ENCODE results near the gene UBASH3B. TPM values are rescaled to one million over a fixed set of nuclear protein-coding genes. Genes with fewer than 3 reads are reported as not detected.

The UBASH3B gene
- total RNA-seq, 1 donor from 2014 or later = 3.4 TPM

- DNase-seq (ENCODE audit: low read depth in 2 of 2) = no peak
Measured at GRCh38 chr11:122751292-122752070, 96.0 kb downstream of the UBASH3B start.

GRCh38 chr11:122754028-122754427, 98.5 kb downstream of the UBASH3B start:
- peak in 1 of 2 donors; percentile 54 for DNase-seq (ENCODE audit: low read depth in 2 of 2)

GRCh38 chr11:122754553-122755322, 99.2 kb downstream of the UBASH3B start:
- peak; percentile 40 to 46 for DNase-seq (ENCODE audit: low read depth in 2 of 2)

- no peak for DNase-seq (ENCODE audit: low read depth in 2 of 2)
Measured at GRCh38 chr11:122755409-122755808, 99.9 kb downstream of the UBASH3B start.

- DNase-seq (ENCODE audit: low read depth in 2 of 2) = no peak
Measured at GRCh38 chr11:122755941-122756340, 100.4 kb downstream of the UBASH3B start.

GRCh38 chr11:122756417-122756816, 100.9 kb downstream of the UBASH3B start:
- DNase-seq (ENCODE audit: low read depth in 2 of 2) = no peak

- DNase-seq (ENCODE audit: low read depth in 2 of 2) = no peak
Measured at GRCh38 chr11:122757201-122757600, 101.7 kb downstream of the UBASH3B start.

GRCh38 chr11:122758339-122758738, 102.8 kb downstream of the UBASH3B start:
- DNase-seq (ENCODE audit: low read depth in 2 of 2) = no peak

- DNase-seq (ENCODE audit: low read depth in 2 of 2) = peak; percentile 50 to 79
Measured at GRCh38 chr11:122758974-122759373, 103.5 kb downstream of the UBASH3B start.

- no peak for DNase-seq (ENCODE audit: low read depth in 2 of 2)
Measured at GRCh38 chr11:122763108-122763507, 107.6 kb downstream of the UBASH3B start.

GRCh38 chr11:122764371-122765090, 109.0 kb downstream of the UBASH3B start:
- DNase-seq (ENCODE audit: low read depth in 2 of 2) = no peak

- no peak for DNase-seq (ENCODE audit: low read depth in 2 of 2)
Measured at GRCh38 chr11:122765487-122766131, 110.1 kb downstream of the UBASH3B start.

- DNase-seq (ENCODE audit: low read depth in 2 of 2) = no peak
Measured at GRCh38 chr11:122769126-122769780, 113.7 kb downstream of the UBASH3B start.

- DNase-seq (ENCODE audit: low read depth in 2 of 2) = peak in 1 of 2 donors; percentile 38
Measured at GRCh38 chr11:122772945-122773344, 117.4 kb downstream of the UBASH3B start.

- peak in 1 of 2 donors; percentile 19 for DNase-seq (ENCODE audit: low read depth in 2 of 2)
Measured at GRCh38 chr11:122773781-122774266, 118.3 kb downstream of the UBASH3B start.

GRCh38 chr11:122775675-122776271, 120.3 kb downstream of the UBASH3B start:
- no peak for DNase-seq (ENCODE audit: low read depth in 2 of 2)

- no peak for DNase-seq (ENCODE audit: low read depth in 2 of 2)
Measured at GRCh38 chr11:122776546-122776945, 121.0 kb downstream of the UBASH3B start.

- peak in 1 of 2 donors; percentile 31 for DNase-seq (ENCODE audit: low read depth in 2 of 2)
Measured at GRCh38 chr11:122777343-122777742, 121.8 kb downstream of the UBASH3B start.

- peak in 1 of 2 donors; percentile 57 for DNase-seq (ENCODE audit: low read depth in 2 of 2)
Measured at GRCh38 chr11:122778148-122778547, 122.6 kb downstream of the UBASH3B start.

- no peak for DNase-seq (ENCODE audit: low read depth in 2 of 2)
Measured at GRCh38 chr11:122779047-122779629, 123.6 kb downstream of the UBASH3B start.

Measured in lung microvascular endothelial cell (primary cell).